GOT3 (cell line): ENCODE data around the gene ART3.

Experiments used
- DNase-seq: peaks from one replicate; lab custom pipeline; 2025; ENCODE audit warnings: mixed read lengths; lab: John Stamatoyannopoulos, UW

ART3 gene

DNA sequence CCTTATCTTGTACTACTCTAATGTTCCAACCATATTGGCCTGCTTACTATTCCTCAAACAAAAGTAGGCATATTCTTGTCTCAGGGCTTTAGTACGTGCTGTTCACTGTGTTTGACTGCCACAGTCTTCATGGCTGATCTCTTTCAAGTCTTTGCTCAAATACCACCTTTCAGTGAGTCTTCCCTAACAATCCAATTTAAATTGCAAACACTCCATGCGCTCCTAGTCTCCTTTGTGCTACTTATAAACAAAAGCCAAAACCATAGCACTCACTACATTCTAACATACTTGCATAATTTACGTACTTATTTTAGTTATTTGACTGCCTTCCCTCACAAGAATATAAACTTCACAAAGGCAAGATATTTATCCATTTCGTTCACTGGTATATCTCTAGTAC lies 1.7 kb upstream of the ART3 start:
- no peak for DNase-seq

DNA sequence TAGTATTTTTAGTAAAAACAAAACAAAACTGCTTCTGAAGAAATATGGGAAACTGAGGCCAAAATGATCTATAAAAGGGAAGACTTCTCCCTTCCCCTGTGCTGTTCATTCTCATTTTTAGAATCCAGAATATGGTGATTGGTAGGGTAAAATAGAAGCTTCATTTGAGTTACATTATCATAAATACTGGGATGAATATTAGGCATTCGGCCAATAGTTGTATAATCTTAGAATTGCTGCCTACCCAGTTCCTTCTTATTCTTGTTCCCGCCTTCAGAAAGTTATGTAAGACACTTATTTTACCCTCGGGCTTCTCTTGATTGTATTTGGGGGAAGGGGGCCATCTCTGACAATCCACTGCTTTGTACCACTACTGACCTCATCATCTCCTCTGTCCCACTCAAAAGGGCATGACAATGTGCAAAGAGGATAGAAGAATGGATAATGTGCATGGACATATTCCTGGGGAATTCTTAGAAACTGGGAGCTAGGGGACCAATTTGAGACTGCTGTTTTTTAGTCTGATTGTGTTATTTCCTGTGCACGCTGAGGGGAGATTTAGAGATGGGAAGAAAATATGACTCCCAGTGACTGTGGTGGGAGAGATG lies 588 bp downstream of the ART3 start:
- DNase-seq = no peak

DNA sequence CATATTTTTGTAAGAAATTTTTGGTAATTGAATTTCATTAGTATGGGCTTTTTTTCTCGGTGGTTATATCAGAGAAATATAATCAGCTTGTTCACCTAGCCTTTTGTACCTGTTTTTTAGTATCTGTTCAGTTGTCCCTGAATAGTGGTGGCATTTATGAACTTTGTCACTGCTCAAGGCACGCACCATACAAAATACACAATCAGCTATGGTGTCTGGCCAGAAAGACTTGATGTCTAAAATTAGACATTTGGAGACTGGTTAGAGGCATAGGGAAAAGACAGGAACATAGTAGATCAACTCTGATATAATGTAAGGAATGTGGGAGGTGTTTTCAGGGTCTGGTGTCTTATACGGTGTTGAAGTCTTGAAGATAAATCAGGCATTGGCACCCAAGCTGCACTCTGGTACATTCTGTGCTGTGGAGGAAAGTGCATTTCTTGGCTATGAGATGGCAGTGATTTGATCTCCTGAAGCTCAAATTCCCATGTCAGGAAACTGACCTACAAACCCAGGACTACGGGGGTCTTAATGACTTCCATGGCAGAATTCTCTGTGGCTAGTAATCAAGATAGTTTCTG lies 3.6 kb downstream of the ART3 start:
- DNase-seq = no peak

DNA sequence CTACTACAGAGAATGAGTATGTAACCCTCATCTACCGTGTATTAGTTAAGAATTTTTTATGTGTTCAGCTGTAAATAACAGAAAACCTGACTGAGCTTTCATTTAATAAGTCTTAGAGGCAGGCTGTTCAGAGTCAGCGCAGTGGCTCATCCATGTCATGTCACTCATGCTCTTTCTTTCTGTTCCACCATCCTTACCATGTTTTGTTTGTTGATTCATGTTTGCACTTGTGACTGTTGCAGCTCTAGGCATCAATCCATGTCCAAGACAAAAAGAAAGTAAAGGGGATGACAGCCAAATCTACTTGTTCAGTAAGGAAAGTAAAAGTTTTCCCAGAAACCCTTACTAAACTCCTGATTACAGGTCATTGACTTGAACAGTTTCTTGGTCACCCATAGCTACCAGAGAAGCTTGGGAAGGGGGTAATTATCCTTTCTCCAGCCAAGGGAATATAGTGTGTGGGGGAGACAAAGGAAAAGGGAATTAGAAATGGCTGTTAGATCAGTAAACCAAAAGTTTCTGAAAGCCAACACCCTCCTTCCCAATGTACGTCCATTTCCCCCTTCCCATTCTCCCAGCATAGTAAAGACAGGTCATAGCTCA lies 9.0 kb downstream of the ART3 start:
- DNase-seq = no peak

DNA sequence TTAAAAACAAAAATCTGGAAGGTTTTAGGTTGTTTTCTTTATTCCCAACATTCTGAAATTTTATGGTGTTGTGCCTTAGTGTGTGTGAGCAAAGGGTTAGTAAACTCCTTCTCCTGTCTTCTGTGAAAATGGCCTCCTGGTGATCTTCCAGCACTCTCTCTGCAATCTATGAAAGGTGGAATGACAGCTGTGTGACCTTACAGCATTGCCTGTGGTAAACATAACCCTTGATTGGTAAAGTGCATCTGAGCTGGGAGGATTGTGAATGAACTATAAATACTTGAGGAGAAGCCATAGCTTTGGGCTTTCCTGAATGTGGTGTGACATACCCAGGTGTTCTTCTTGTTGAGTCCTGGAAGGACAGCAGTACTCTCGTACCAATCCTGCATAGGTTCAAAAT lies 10.0 kb downstream of the ART3 start:
- DNase-seq = no peak

DNA sequence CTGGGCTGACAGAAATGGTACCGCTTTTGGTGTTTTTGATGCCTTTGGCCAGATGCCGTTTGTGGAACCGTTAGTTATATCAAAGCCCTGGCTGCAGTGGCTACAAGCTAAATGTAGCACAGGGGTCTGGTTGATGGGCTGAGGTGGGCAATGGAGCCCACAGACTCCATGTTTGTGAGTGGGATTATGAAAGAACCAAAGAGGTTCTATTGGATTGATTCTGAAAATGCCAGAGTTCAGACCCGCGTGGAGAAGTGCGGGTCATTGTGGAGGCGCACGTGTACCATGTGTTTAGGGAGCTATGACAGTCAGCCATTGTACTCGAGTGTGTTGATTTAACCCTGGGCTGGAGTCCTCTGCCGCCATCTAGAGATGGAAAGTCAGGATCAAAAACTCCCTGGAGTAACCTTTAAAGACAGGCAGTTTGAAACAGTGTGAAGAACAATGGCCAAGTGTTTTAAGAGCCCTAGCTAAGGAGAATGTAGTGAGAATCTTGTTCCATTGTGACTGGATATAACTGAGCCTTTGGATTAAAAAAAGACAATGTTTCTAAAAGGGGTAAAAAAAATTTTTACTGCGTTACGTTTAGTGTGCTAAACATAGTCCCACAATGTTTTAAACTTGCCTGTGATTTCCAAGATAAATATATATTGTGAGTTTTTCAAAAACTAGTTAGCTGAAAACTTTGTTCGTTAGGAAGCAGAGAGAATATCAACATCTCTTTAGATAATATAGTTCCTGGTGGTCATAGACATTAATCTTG lies 12.7 kb downstream of the ART3 start:
- no peak for DNase-seq

DNA sequence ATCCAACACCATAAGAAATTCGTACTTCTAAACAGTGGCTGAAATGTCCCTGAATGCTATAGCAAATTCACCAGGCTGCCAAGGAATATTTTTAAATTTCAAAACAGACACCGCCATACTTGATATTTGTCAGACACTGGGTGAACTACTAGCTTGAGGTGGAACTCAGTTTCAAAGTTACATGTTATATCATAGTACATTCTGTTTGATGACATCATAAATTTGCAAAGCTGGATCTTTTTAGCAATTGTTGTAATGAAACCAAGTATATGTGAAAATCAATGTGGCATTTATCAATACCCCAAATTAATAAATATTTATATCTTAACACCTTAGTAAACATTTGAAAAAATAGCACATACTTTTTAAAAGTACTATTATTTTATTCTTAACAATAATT lies 14.2 kb downstream of the ART3 start:
- DNase-seq = no peak

DNA sequence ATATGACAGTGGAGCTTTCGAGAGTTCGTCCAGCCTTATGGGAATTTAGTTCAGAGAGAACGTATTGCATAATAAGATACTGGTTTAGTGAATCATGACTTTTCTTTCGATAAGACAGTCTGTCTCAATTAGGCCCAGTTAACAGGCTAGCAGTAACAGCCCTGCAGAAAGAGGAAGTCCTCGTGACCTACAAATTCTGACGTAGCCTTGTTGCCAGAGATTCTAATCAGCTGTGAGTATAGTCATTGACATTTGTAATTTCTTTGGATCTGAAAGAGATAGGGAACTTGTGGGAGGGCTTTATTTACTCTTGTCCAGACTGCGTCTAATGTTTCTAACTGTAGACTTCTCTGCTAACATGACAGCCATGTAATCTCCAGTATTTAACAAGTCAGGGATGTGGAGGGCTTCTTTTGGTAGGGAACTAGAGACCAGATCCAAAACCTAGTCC lies 15.8 kb downstream of the ART3 start:
- no peak for DNase-seq

DNA sequence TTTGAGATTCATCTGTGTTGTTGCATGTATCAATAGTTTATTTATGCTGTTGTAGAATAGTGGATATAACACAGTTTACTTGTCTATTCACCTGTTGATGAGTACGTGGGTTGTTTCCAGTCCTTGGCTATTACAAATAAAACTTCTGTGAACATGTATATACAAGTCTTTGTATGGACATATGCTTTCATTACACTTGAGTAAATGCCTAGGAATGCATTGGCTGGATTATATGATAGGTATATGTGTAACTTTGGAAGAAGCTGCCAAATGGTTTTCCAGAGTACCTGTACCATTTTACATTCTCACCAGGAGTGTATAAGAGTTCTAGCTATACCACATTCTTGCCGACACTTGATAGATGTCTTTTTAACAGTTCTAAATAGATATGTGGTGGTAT lies 16.5 kb downstream of the ART3 start:
- DNase-seq = no peak

DNA sequence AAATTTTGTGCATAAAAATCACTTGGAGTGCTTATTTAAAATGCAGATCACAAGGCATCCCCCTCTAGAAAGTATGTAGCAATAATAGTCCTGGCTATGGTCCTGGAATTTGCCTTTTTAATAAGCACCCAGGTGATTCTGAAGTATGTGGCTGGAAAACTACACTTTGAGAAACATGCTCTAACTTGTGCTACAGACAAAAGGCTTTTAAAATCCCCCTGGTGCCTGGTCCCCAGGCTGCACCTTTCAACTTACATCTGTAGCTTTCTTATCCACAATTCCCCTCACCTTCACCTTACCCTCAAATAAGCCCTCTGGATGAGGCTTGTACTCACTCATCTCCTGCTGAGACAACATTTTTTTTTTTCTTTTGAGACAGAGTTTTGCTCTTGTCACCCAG lies 21.1 kb downstream of the ART3 start:
- DNase-seq = no peak

DNA sequence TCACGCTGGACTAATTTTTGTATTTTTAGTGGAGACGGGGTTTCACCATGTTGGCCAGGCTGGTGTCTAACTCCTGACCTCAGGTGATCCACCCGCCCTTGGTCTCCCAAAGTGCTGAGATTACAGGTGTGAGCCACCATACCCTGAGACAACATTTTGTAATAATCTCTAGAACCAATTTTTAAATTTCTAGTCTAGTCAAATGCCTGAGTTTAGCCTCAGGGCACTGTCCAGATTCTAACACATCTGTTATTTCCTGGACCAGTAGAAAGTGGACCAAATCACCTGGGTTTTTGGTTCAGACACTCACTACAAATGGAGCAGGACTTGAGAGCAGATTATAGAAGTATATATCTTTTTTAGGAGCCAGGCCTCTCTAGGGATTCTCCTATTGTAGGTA lies 21.6 kb downstream of the ART3 start:
- DNase-seq = no peak

DNA sequence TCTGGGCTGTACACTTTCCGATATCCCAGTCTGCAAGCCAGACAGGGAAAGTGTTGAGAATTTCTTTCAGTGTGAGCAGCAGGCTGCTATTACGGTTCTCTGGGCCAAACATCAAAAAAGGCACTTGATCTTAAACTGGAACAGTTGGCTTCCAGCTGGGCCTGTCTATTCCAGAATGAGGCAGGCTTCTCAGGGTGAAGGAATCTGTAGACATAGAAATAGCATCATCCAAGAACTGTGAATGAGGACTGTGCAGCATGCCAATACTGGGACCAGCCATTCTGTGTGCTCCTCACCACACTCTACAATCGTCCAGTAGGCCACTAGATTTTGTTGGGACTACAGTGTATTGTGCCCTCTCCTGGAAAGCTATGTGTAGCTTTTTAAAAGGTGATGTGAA lies 31.1 kb downstream of the ART3 start:
- no peak for DNase-seq

DNA sequence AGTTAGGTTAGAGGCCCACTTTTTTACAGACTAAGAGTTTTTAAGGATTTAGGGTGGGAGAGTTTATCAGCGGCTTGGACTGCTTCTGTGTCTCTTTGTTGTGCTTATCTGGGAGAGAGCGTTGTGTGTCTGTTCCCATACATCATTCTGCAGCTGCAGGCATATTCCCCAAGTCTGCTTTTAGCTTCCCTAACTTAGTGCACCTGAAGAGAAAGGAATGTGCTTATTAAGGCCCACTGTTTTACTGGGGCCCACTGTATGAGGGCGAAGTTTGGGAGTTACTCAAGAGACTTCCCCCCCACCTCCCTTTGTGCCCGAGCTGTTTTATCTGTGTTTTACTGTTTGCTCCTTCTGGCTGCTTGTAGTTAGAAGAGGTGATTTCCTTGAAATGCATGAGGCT lies 31.9 kb downstream of the ART3 start:
- no peak for DNase-seq

DNA sequence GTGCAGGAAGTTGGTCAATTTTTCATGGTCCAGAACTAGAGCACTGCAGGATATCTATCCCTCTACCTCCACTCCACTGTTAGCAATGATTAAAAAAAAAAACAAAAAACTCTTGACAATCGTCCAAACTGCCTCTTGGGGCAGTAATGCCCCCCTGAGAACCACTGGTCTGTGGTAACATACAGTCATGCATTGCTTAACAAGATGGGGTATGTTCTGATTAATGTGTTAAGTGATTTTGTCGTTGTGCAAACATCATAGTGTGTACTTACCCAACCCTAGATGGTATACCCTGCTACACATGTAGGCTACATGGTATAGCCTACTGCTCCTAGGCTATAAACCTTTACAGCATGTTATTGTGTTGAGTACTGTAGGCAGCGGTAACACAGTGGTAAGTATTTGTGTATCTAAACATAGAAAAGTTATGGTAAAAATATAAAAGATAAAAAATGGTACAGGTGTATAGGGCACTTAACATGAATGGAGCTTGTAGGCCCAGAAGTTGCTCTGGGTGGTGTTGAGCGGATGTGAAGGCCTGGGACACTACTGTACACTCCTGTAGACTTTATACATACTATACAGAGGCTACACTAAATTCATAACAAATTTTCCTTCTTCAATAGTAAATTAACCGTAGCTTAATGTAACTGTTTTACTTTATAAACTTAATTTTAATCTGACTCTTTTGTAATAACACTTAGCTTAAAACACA lies 34.1 kb downstream of the ART3 start:
- no peak for DNase-seq

DNA sequence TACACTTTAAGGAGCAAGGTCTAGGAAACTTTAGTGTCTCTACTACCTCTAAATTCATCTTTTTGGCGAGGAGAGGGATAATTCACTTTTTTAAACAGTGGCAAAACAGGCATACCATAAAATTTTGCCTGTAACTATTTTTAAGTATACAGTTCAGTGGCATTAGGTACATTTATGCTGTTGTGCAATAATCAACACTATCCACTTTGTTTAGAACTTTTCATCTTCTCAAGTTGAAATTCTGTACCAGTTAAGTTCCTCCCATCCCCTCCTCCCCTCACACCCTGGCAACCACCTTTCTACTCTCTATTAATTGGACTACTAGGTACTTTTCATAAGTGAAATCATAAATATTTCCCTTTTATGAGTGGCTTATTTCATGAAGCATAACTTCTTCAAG lies 42.3 kb downstream of the ART3 start:
- no peak for DNase-seq

DNA sequence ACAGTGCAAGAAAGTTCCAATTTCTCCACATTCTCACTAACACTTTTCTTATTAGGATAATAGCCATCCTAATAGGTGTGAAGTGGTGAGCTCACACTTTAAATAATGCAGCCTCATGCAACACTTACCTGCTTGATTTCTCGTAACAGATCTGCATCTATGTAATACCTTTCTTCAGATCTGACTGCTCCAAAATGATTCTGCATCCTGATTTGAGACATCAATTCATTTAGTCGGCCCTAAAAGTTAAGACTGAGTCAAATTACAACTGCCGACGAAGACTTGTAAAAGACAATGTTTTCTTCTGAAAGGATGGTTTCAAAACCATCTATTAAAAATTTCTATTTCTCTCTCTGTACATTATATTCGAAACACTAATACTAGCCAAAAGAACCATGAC lies 43.0 kb downstream of the ART3 start:
- DNase-seq = no peak

DNA sequence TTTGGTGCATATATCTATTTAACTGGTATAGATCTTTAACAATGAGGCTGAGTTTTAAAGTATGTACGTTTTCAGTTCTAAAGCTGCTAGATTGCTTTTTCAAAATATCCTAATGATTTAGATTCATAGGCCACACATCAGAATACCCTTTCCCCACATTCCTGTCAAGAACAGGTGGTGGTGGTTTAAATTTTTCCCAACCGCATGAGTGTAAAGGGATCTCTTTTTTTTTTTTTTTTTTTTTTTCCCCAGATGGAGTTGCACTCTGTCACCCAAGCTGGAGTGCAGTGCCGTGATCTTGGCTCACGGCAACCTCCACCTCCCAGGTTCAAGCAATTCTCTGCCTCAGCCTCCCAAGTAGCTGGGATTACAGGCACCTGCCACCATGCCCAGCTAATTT lies 45.7 kb downstream of the ART3 start:
- no peak for DNase-seq

DNA sequence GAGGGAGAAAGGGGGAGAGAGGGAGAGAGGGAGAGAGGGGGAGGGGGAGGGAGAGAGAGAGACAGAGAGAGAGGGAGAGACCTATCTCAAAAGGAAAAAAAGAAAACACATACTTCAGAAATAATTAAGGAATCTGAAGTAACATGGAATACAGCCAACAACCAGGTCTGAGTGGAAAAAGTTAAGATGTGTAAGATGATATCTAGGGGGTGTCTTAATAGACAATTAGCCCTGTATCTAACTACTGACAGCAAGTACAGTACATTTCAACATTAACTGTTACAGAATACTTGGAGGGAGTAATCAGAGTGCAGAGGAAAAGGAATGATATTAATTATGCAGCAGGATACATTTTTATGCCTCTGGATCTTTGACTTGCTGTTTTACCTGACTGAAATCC lies 51.3 kb downstream of the ART3 start:
- DNase-seq = no peak

DNA sequence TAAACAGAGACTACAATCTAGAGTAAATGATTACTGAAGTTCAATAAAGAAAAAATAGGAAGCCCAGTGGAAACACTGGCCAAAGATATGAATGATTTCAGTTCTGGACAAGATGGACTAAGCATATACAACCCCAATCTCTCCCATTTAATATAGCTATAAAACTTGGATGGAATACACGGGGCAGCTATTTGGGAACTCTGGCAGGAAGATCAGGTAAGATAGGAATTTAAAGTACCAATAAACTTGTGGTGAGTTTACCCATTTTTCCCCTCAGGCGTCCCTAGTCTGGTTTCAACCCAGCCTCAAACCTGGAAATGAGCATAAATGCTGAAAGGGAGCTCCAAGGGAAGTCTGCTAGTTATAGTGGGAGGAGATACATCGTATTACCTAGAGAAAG lies 53.2 kb downstream of the ART3 start:
- DNase-seq = no peak

DNA sequence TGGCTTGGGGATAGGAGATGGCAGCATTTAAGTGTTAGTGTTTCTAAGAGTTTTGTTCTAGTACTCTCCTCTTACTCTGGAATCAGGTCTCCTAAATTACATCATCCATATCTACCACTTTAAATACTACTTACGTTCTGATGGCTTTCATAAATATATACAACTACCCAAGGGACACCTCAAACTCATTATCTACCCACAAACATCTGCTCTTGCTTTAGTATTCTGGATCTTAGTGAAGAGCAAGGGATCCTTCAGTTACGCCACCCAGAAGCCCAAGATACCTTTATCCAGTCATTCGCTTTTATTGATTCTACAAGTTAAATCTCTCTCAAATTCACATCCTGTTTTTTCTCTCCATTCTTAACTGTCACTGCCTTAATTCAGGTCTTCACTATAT lies 66.7 kb downstream of the ART3 start:
- no peak for DNase-seq

DNA sequence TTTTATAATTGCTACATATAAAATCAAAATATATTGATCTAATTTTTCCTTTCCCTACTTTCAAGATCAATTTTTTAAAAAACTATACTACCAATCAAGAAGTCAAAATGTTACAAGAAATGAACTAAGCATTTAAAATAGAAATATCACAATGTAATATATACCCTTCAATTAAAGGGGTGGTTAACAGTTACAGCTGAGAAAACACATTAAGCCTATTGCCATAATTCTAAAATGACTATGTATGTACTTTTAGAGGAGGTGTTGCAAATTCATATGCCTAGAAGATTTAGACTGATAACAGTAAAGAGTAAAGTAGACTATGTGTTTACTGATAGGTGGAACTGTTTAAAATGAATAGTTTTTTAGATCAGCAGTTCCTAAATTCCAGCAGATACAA lies 70.0 kb downstream of the ART3 start:
- no peak for DNase-seq

DNA sequence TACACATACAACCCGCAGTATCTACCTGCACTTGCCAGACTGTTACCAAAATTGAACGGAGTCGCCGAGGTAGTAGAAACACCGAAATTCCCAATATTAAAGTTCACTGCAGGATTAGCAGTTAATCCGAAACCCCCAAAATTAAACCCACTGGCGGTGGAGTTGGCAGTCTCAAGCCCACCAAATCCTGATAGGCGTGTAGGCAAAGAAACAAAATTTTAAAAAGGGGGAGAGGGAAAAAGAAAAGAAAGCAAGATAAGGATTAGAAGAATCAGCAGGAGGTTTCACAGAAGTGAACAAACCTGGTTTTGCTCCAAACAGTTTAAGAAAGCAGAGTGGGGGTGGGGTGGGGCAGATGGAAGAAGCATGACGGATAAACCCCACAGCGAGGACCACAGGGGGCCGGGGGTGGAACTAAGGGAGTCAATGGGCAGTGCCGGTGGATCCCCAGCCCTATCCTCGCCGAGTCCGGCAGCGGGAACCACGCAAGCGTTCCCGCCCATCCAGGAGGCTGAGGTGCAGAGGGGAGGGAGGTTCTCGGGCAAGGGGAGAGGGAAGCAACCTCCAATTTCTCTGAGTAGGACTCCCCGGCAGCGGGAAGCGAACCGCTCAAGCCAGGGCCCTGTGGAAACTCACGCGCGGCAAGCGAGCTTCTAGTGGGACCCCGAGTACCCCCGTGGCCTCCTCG lies 73.1 kb downstream of the ART3 start:
- DNase-seq = peak; percentile 27
